ENCODE measurements around the gene SERPINA9.
"Not testable (repeated sequence)": the region's sequence is repeated elsewhere in the genome, so short reads cannot be mapped to it uniquely, and the experiment has no call there.

Gene SERPINA9

DNA sequence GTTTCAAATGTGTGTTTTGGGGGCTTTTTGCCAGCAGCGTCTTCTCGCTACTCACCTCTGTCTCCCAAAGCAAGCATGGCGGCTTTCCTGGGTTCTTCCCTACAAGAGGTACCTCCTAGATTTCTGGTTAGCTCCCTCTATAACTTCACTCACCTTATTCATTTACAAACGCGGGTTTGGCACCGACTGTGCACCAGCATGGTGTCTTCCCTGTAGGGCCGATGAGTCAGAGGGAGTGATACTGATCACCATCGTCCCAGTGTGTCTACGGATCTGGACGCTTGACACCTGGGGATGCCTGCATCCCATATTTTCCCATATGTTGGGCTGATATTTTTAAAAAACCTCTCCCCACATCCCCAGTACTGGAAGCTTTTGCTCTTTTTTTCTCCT lies 41.2 kb upstream of the SERPINA9 start:
- Histone ChIP-seq H3K27ac (no peak overlapping the region), H3K4me3 (no peak overlapping the region)
- no peak for DNase-seq (ENCODE audit: low spot score)
- TF ChIP-seq, protein P1, sequence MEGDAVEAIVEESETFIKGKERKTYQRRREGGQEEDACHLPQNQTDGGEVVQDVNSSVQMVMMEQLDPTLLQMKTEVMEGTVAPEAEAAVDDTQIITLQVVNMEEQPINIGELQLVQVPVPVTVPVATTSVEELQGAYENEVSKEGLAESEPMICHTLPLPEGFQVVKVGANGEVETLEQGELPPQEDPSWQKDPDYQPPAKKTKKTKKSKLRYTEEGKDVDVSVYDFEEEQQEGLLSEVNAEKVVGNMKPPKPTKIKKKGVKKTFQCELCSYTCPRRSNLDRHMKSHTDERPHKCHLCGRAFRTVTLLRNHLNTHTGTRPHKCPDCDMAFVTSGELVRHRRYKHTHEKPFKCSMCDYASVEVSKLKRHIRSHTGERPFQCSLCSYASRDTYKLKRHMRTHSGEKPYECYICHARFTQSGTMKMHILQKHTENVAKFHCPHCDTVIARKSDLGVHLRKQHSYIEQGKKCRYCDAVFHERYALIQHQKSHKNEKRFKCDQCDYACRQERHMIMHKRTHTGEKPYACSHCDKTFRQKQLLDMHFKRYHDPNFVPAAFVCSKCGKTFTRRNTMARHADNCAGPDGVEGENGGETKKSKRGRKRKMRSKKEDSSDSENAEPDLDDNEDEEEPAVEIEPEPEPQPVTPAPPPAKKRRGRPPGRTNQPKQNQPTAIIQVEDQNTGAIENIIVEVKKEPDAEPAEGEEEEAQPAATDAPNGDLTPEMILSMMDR (IDR thresholded peaks at IDR 0.05): no peak

DNA sequence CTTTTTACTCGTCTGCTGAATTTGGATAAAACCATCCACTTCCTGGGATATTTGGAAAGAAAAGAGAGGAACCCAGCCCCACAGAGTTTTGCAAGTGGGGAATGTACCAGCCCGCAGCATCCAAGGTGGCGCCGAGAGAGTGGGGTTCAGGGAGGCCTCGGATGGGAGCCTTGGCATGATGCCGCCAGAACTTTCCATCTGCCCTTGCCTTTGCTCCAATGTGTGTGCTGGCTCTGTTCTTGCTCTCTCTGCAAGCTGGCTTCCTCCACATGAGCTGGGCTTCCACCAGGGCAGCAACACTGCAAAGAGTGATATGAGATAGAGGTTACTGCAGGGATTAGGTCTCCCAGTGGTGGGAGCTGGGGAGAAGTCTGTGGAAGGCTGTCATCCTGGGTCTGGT lies 39.9 kb upstream of the SERPINA9 start:
- Histone ChIP-seq H3K4me3 (no peak overlapping the region), H3K27ac (no peak overlapping the region)
- no peak for DNase-seq (ENCODE audit: low spot score)
- TF ChIP-seq, protein P1 (IDR thresholded peaks at IDR 0.05): no peak

DNA sequence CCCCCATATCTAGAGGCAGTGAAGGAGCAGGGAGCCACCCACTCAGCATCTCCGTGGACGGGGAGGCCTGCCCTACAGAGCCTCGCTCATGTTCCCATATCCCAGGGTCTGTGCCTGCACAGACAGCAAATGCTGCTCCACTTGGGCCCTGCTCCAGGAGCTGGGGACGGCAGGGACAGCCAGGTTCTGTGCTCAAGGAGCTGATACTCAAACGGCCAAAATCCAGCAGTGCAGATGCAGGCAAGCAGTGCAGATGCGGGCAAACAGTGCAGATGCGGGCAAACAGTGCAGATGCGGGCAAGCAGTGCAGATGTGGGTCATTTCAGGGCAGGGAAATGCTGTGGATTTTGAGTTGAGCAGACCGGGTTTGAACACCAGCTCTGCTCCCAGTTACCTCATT lies 39.4 kb upstream of the SERPINA9 start:
- TF ChIP-seq, protein P1 (IDR thresholded peaks at IDR 0.05): no peak
- Histone ChIP-seq H3K4me3 (no peak overlapping the region), H3K27ac (no peak overlapping the region)
- no peak for DNase-seq (ENCODE audit: low spot score)

DNA sequence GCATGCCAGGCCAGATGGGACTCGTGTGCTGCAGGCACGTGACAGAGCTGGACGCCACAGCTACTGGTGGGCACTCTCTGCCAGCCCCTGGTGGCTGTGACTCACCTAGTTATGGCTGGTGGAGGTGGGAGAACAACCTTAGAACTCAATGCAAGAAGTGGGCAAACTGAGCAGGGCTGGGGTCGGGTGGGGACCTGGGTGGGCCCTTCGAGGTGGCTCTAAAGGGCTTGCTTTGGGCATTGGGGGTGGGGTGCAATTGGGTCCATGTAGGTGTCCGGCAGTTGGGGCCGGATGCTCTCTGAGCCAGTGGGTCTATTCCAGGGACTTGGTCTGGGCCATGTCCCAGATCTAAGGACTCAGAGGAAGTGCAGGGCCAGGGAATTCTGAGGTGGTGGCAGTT lies 38.4 kb upstream of the SERPINA9 start:
- TF ChIP-seq, protein P1 (IDR thresholded peaks at IDR 0.05): no peak
- H3K4me3 ChIP-seq: no peak overlapping the region
- no peak overlapping the region for H3K27ac ChIP-seq
- no peak for DNase-seq (ENCODE audit: low spot score)

DNA sequence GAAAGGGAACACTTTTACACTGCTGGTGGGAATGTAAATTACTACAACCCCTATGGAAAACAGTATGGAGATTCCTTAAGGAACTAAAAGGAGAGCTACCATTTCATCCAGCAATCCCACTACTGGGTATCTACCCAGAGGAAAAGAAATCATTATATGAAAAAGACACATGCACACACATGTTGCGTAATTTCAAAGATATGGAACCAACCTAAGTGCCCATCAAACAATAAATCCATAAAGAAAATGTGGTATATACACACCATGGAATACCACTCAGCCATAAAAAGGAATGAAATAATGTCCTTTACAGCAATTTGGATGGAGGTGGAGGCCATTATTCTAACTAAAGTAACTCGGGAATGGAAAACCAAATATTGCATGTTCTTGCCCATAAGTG lies 34.5 kb upstream of the SERPINA9 start:
- H3K4me3 ChIP-seq; DNase-seq (ENCODE audit: low spot score); H3K27ac ChIP-seq: not testable (repeated sequence)

DNA sequence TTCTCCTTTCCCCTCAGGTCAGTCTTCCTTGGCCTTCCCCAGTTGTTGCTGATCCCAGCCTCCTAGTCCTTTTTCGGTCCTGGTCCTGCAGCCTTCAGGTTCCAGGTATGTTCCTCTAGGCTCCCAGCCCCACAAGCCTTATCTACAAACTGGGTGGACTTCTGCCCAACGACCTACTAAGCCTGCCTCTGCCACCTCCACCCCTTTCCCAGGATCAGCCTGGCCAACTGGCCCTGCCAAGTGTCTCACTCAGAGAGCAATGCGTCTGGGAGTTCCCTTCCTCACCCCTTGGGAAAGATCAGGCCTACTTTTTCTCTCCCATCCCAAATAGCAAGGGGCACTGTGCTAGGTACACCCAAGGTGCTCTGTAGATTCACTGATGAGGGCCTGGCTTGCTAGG lies 33.4 kb upstream of the SERPINA9 start, which contains the start of gene SERPINA12:
Gene SERPINA12 (minus strand): TSS at position 114 of the 400 bp plus-strand sequence. CDS start 11,072 bp downstream, outside the sequence.
- no peak for DNase-seq (ENCODE audit: low spot score)
- no peak within 1 kb of the TSS for H3K4me3 ChIP-seq
- TF ChIP-seq, protein P1 (IDR thresholded peaks at IDR 0.05): no peak

DNA sequence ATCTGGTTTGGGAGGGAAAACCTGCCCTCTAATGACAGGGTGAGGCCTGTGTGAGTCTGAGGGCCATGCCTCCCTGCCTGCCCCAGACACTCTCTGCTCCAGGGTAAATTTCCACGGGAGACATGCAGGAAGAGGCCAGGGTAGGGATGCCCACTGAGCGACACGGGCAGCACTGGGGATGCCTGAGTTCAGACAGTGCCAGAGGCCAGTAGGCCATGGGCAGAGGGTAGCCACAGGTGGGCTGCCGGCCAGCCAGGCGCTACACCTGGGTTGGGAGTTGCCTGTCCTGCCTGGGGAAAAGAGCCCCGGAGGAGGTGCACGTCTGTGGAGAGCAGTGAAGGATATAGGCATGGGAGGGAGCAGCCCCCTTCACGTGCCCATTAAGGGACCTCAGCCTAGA lies 29.6 kb upstream of the SERPINA9 start:
- TF ChIP-seq, protein P1 (IDR thresholded peaks at IDR 0.05): no peak
- no peak overlapping the region for H3K4me3 ChIP-seq
- peak; percentile 50 for DNase-seq (ENCODE audit: low spot score)
- no peak overlapping the region for H3K27ac ChIP-seq

More for the DNA sequence above, 33.4 kb upstream of the SERPINA9 start, which contains the start of gene SERPINA12:
- H3K27ac ChIP-seq: no peak within 1 kb of the TSS

DNA sequence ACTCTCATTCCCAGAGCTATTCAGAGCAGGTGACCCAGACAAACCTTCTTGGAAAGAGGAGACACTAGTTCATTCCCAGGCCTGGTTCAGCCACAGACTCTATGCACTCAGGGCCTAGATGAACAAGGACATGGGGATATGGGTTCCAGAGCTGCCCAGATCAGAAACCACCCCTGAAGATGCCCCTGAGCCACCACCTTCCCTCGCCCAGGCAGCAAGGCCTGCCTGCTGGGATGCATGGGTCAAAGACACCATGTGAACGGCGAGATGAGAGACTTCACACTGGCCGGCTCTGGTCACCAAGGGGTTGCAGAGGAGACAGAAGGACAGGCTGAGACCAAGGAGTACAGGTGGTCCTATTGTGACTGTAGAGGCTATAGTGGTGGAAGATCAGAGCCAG lies 29.2 kb upstream of the SERPINA9 start:
- peak; percentile 49 for DNase-seq (ENCODE audit: low spot score)
- H3K27ac ChIP-seq: no peak overlapping the region
- TF ChIP-seq, protein P1 (IDR thresholded peaks at IDR 0.05): no peak
- no peak overlapping the region for H3K4me3 ChIP-seq

Measured in coronary artery (tissue), 2 donors.